GM19468 (cell line): Measurements from ENCODE around the gene CHRDL2.
"Not testable (repeated sequence)": the region's sequence is repeated elsewhere in the genome, so short reads cannot be mapped to it uniquely, and the experiment has no call there.

Experiments used
- ATAC-seq: cut with Tn5 transposase; IDR thresholded peaks from one replicate; pipeline ENCODE4 v1.9.1; 2021; ENCODE audit warnings: mild to moderate bottlenecking, moderate library complexity, moderate number of reproducible peaks; ENCODE audit not compliant: unreplicated experiment; ENCODE audit errors: extremely low read depth

Gene CHRDL2, protein sequence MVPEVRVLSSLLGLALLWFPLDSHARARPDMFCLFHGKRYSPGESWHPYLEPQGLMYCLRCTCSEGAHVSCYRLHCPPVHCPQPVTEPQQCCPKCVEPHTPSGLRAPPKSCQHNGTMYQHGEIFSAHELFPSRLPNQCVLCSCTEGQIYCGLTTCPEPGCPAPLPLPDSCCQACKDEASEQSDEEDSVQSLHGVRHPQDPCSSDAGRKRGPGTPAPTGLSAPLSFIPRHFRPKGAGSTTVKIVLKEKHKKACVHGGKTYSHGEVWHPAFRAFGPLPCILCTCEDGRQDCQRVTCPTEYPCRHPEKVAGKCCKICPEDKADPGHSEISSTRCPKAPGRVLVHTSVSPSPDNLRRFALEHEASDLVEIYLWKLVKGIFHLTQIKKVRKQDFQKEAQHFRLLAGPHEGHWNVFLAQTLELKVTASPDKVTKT

GRCh38 chr11:74731301-74732094, at the start of gene CHRDL2:
Gene CHRDL2 (minus strand): TSS chr11:74731426. CDS start chr11:74730888, 538 bp downstream.
- ATAC-seq, result no peak

- ATAC-seq, result no peak
Measured at GRCh38 chr11:74780248-74781005, 49.2 kb upstream of the CHRDL2 start.

- no peak for ATAC-seq
Measured at GRCh38 chr11:74778581-74778980, 47.4 kb upstream of the CHRDL2 start.

GRCh38 chr11:74777877-74778276, 46.7 kb upstream of the CHRDL2 start:
- ATAC-seq, result no peak

DNA sequence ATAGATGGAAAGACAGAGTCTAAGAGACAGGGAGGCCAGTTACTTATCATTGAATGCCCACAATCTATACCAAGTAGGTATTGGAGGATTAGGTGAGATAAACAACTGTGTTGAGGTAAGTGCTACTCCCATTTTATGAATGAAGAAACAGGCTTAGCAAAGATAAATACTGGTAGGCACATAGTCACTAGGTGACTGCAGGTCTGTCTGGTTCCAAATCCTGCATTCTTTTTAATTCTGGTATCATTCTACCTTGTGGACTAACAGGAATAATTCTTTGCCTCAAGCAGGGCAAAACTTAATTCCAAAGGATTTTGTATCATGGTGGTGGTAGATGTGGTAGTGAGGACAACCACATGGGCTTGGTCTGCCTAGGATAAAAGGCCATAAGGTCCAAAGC, 45.8 kb upstream of the CHRDL2 start:
- no peak for ATAC-seq

GRCh38 chr11:74776546-74776945, 45.3 kb upstream of the CHRDL2 start:
- ATAC-seq, result no peak

DNA sequence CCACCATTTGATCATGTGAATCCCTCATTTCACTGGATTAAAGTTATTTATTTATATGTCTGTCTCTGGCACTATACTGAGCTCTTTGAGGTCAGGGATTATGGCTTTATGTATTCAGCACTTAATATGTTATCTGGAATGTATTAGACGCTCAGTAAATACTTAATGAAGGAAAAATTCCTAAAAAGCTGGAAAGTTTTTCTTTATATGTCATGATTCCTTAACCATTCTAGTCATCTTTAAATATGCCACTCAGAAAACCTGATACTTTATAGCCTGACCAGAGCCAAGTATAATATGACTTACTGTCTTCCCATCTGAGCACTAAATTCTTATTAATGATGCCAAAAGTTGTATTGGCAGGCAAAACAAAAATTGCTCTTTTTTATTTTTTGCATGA, 44.5 kb upstream of the CHRDL2 start:
- ATAC-seq, result no peak

GRCh38 chr11:74773476-74773875, 42.2 kb upstream of the CHRDL2 start:
- ATAC-seq, result no peak

DNA sequence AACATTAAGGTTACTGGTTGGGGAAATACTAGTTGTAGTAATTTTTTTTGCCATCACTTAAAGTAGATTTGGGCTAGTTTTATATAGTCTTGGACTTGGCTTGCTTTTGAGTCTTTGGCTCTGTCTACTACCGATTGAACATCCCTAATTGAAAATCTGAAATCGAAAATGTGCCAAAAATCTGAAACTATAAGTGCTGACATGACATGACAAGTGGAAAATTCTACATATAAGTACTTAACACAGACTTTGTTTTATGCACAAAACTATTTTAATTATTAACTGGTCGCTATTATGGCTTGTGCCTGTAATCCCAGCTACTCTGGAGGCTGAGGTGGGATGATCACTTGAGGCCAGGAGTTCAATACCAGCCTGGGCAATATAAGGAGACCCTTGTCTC, 39.9 kb upstream of the CHRDL2 start:
- ATAC-seq, result no peak

DNA sequence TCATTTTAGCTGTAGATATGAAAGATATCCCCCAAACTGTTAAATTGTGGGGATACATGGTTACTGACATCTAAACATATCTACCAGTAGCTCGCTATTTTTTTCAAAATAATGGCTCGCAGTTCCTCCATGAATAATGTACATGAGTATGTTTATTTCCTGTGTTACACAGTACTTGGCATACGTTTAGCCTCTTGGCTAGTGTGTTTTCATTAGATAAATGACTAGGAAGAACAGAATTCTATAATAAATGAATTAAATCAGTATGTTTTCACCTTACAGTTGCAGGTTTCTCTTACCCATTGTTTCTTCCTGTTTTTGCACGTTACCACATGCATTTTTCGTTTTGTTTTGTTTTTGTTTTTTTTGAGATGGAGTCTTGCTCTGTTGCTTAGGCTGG, 39.2 kb upstream of the CHRDL2 start:
- ATAC-seq, result no peak

DNA sequence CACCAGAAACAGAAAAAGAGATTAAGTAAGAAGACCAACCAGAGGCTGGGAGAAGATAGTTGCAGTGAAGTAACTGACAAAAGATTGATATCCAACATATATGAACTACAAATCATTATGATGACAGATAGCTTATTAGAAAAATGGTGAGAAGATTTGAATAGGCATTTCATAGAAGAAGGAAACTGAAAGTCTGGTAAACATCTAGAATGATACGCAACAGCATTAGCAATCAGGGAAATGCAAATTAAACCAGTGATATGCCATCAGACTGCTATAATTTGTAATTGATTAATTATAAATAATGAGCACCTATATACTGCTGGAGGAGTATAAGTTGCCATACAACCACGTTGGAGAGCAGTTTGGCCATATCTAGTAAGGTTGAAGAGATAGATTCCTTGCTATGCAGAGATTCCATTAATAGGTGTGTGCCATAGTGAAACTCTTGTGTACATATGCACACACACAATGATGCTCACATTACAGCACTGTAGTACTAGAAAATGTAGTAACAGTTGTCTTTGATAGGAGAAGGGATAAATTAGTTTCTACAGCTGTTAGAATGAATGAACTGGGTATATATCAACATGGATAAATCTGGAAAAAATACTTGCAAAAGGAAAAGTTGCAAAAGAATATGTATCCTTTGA, 38.0 kb upstream of the CHRDL2 start:
- no peak for ATAC-seq

- not testable (repeated sequence) for ATAC-seq
Measured at GRCh38 chr11:74768172-74768651, 37.0 kb upstream of the CHRDL2 start.

DNA sequence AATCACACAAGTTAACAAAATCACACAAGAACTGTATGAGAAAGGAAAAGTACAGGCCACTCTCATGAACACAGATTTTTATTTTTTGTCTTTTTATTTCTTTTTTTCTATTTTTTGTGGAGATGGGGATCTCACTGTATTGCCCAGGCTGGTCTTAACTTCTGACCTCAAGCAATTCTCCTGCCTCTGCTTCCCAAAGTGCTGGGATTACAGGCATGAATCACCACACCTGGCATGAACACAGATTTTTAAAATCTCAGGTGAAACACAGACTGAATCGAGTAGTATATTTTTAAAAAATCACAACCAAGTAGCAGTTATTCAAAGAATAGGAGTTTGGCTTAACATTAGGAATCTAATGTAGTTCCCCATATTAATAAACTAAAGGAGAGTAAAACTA, 35.7 kb upstream of the CHRDL2 start:
- ATAC-seq, result no peak

GRCh38 chr11:74756571-74756970, 25.3 kb upstream of the CHRDL2 start:
- no peak for ATAC-seq

DNA sequence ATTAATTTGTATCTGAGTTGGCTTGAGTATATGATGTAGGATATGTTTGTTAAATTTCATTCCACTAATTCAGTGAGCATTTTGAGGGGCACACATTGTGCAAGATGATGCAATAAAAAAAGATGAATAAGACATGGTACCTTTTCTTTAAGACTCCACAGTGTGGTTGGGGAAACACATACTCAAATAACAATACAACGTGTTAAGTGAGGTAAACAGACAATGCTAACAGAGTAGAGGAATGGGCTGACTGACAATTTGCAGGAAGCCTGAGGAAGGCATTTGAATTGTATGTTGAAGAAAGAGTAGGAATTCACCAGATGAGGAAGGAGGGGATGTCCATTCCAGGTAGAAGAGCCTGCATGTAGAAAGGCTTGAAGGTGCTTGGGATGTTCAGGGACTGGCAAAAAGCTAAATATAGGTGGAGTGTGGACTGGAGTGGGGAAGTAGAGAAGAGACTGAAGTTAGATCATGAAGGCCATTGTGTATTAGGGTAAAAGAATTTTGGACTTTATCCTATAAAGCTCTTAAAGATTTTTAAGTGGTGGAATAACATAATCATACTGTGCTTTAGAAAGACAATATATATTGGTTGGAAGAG, 24.3 kb upstream of the CHRDL2 start:
- no peak for ATAC-seq

- no peak for ATAC-seq
Measured at GRCh38 chr11:74754507-74755252, 23.5 kb upstream of the CHRDL2 start.

- no peak for ATAC-seq
Measured at GRCh38 chr11:74751303-74751702, 20.1 kb upstream of the CHRDL2 start.

GRCh38 chr11:74750598-74750997, 19.4 kb upstream of the CHRDL2 start:
- ATAC-seq, result not testable (repeated sequence)

DNA sequence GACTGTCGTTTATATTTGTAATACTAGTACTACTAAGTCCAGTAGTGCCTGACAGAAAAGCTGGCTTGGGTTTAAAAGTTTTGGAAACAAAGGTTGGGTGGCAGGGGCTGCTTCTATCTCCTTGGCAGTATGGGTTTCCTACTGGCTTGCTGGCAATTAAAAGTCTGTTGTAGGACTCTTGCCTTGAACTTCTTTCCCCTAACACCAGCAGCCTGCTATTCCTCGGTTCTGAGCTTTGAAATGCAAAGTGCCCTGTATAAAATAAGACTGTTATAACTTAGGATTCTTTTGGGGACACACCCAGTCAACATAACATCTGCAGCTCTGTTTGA, 18.7 kb upstream of the CHRDL2 start:
- ATAC-seq, result no peak
